Lower lobe of right lung (tissue), 2 donors: Measurements from ENCODE around the gene EEFSEC. TPM values are rescaled to one million over a fixed set of nuclear protein-coding genes. Genes with fewer than 3 reads are reported as not detected.

Experiments
- ATAC-seq, 2 donors: fragments of 200-7000 bp; cut with Tn5 transposase; one replicate each; pipeline ENCODE4 v1.9.1; 2020 to 2022; ENCODE audit warnings: mild to moderate bottlenecking in 2 of 2, moderate library complexity in 2 of 2
- DNase-seq: peaks from one replicate; pipeline ENCODE4 v3.0.0-alpha.2; 2020
- H3K27ac ChIP-seq: fragments of 200-600 bp; one replicate; pipeline ENCODE4 v1.8.0; 2022
- H3K27me3 ChIP-seq: fragments of 200-600 bp; one replicate; pipeline ENCODE4 v1.8.0; 2022; ENCODE audit warnings: low read depth
- H3K36me3 ChIP-seq: fragments of 200-600 bp; one replicate; pipeline ENCODE4 v1.8.0; 2022; ENCODE audit warnings: mild to moderate bottlenecking
- H3K4me1 ChIP-seq: fragments of 200-600 bp; one replicate; pipeline ENCODE4 v1.8.0; 2022
- H3K4me3 ChIP-seq: fragments of 200-600 bp; one replicate; pipeline ENCODE4 v1.8.0; 2022; ENCODE audit warnings: mild to moderate bottlenecking
- H3K9me3 ChIP-seq: fragments of 200-600 bp; one replicate; pipeline ENCODE4 v1.8.0; 2022
- CTCF ChIP-seq: fragments of 200-600 bp; IDR thresholded peaks from one replicate; pipeline ENCODE4 v1.8.0; 2022; ENCODE audit warnings: antibody characterized with exemption, mild to moderate bottlenecking
- intact Hi-C: fragments of 100-400 bp; cut with DNase I; formaldehyde crosslinking; loops from one replicate; pipeline ENCODE4 v1.11.0; 2022
- total RNA-seq: library from RNA; stranded (reverse); fragmentation: NEBNext Ultra II Directional; extraction: Animal tissue kit (Norgen Biotek cat#: 25700); gene quantifications from one replicate; pipeline ENCODE4 v1.2.1, GENCODE V29; 2021
- donor health status: DM: no; HTN: yes; CAD: no; lungs with severe emphysema.

Gene EEFSEC
- total RNA-seq, 1 donor from 2014 or later, result 15.6 TPM

- Histone ChIP-seq H3K27me3 (no peaks in the 10 kb centered on the region), H3K36me3 (peaks cover 20% of the 10 kb centered on the region), H3K9me3 (no peaks in the 10 kb centered on the region), H3K4me3 (no peak overlapping the region), H3K27ac (no peak overlapping the region), H3K4me1 (no peaks in the 10 kb centered on the region)
- DNase-seq, result no peak
- intact Hi-C loops, result no loop called here
- ATAC-seq, result no peak
- TF ChIP-seq CTCF, result no peak
These were observed 115.9 kb downstream of the EEFSEC start for GRCh38 chr3:128269006-128269775.

- no peaks in the 10 kb centered on the region for H3K9me3 ChIP-seq
- H3K36me3 ChIP-seq, result peaks cover 14% of the 10 kb centered on the region
- no peaks in the 10 kb centered on the region for H3K27me3 ChIP-seq
- H3K4me3 ChIP-seq, result no peak overlapping the region
- intact Hi-C loops, result no loop called here
- no peak for ATAC-seq
- TF ChIP-seq CTCF, result no peak
- no peak overlapping the region for H3K27ac ChIP-seq
- no peak for DNase-seq
- H3K4me1 ChIP-seq, result no peaks in the 10 kb centered on the region
These were observed 116.5 kb downstream of the EEFSEC start for GRCh38 chr3:128269796-128270195.

GRCh38 chr3:128270559-128271492 lies 117.5 kb downstream of the EEFSEC start:
- intact Hi-C loops, result no loop called here
- TF ChIP-seq CTCF, result no peak
- ATAC-seq, result no peak

GRCh38 chr3:128271536-128272332 lies 118.5 kb downstream of the EEFSEC start:
- Histone ChIP-seq H3K27me3 (no peaks in the 10 kb centered on the region), H3K4me3 (no peak overlapping the region), H3K36me3 (peaks cover 8% of the 10 kb centered on the region), H3K9me3 (no peaks in the 10 kb centered on the region), H3K27ac (no peak overlapping the region), H3K4me1 (no peaks in the 10 kb centered on the region)
- intact Hi-C loops, result no loop called here
- no peak for DNase-seq
- no peak for ATAC-seq
- no peak for TF ChIP-seq CTCF

More at GRCh38 chr3:128270559-128271492, 117.5 kb downstream of the EEFSEC start:
- Histone ChIP-seq H3K4me1 (no peaks in the 10 kb centered on the region), H3K27me3 (no peaks in the 10 kb centered on the region), H3K4me3 (no peak overlapping the region), H3K36me3 (peaks cover 8% of the 10 kb centered on the region), H3K9me3 (no peaks in the 10 kb centered on the region), H3K27ac (no peak overlapping the region)
- no peak for DNase-seq
